ENCODE measurements around the gene DENND4A.

DNA sequence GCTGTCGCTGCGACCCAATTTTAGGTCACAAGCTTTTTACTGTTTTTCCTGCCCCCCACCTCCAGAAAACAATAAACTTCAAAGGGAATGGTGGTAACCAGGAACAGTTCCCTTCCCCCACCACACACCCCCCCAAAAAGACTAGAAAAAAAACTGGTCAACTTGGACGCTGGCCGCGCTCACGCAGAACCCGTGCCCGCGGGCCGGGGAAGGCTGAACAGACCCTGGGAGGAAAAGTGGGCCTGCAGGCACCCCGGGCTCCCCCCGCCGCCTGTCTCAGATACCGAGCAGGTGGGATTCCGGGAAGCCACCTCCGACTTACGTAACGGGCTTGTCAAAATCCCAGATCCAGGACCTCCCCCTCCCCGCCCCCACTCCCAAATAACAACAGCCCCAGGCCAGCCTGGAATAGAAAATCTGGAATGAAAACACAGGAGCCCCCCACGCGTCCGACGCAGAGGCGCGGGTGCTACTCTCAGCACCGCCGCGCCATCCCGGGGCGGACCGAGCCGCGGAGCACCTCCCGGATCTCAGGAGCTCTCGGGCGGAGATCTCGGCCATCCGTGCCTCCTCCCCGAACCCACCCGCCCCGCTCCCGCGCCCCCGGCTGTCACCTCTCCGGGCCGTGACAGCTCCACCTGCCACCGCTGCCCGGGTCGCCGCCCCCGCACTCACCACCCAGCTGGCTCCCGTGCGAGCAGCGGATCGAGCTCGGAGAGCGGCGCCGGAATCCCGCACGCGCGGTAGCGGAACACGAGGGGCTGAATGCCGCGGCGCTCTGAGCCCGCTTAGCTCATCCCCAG lies 557 bp downstream of the DENND4A start:
- TF ChIP-seq, protein P1, sequence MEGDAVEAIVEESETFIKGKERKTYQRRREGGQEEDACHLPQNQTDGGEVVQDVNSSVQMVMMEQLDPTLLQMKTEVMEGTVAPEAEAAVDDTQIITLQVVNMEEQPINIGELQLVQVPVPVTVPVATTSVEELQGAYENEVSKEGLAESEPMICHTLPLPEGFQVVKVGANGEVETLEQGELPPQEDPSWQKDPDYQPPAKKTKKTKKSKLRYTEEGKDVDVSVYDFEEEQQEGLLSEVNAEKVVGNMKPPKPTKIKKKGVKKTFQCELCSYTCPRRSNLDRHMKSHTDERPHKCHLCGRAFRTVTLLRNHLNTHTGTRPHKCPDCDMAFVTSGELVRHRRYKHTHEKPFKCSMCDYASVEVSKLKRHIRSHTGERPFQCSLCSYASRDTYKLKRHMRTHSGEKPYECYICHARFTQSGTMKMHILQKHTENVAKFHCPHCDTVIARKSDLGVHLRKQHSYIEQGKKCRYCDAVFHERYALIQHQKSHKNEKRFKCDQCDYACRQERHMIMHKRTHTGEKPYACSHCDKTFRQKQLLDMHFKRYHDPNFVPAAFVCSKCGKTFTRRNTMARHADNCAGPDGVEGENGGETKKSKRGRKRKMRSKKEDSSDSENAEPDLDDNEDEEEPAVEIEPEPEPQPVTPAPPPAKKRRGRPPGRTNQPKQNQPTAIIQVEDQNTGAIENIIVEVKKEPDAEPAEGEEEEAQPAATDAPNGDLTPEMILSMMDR (IDR thresholded peaks at IDR 0.05): no peak
- peak in 2 of 4 donors; percentile 20 to 52 for TF ChIP-seq POLR2A (IDR thresholded peaks at IDR 0.05)
